Natural killer cell treated with Interleukin-12 subunit alpha and Interleukin-12 subunit beta and Interleukin-15 and Interleukin-18, amount 100 ng/mL, for 72 hours (primary cell): ENCODE results near the gene RGL3. TPM values are rescaled to one million over a fixed set of nuclear protein-coding genes. Genes with fewer than 3 reads are reported as not detected.
"Not testable (repeated sequence)": the region's sequence is repeated elsewhere in the genome, so short reads cannot be mapped to it uniquely, and the experiment has no call there.

Source experiments
- ATAC-seq, 2 donors: fragments of 150-1000 bp; cut with Tn5 transposase in 1 of 2; sonication (Bioruptor Pico), chemical (Tn5 transposase) in 1 of 2; 2 replicates each; pipeline ENCODE4 v1.10.0; 2021
- DNase-seq: peaks from one replicate; pipeline ENCODE4 v3.0.0; 2022; ENCODE audit warnings: low spot score
- H3K27ac Mint-ChIP-seq, 2 donors: 1 replicate in 1 of 2; 2 replicates in 1 of 2; pipeline ENCODE4 v1.8.0; 2022; ENCODE audit warnings: mixed read lengths in 2 of 2, mild to moderate bottlenecking in 1 of 2, moderate library complexity in 1 of 2
- H3K27me3 Mint-ChIP-seq, 2 donors: 1 replicate in 1 of 2; 2 replicates in 1 of 2; pipeline ENCODE4 v1.8.0; 2022; ENCODE audit warnings: mixed read lengths in 2 of 2
- H3K36me3 Mint-ChIP-seq: one replicate; pipeline ENCODE4 v1.8.0; 2022; ENCODE audit warnings: mixed read lengths
- H3K4me1 Mint-ChIP-seq, 2 donors: 1 replicate in 1 of 2; 2 replicates in 1 of 2; pipeline ENCODE4 v1.8.0; 2022; ENCODE audit warnings: low read depth in 2 of 2, mixed read lengths in 2 of 2, mild to moderate bottlenecking in 1 of 2
- H3K4me3 Mint-ChIP-seq: one replicate; pipeline ENCODE4 v1.8.0; 2022; ENCODE audit warnings: mixed read lengths
- H3K9me3 Mint-ChIP-seq: 2 replicates; pipeline ENCODE4 v1.8.0; 2022; ENCODE audit warnings: mixed read lengths
- total RNA-seq, 2 donors: library from RNA; stranded (reverse); gene quantifications; one replicate each; pipeline ENCODE4 v1.2.3, GENCODE V29; 2022

The RGL3 gene
- total RNA-seq, 2 donors from 2014 or later = not detected

DNA sequence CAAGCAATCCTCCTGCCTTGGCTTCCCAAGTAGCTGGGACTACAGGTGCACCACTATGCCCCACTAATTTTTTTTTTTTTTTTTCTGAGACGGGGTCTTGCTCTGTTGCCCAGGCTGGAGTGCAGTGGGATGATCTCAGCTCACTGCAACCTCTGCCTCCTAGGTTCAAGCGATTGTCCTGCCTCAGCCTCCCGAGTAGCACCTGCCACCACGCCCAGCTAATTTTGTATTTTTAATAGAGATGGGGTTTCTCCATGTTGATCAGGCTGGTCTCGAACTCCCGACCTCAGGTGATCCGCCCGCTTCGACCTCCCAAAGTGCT lies 36.1 kb upstream of the RGL3 start:
- not testable (repeated sequence) for H3K4me1 Mint-ChIP-seq, H3K27ac Mint-ChIP-seq, DNase-seq, H3K9me3 Mint-ChIP-seq, H3K36me3 Mint-ChIP-seq, H3K27me3 Mint-ChIP-seq, ATAC-seq, H3K4me3 Mint-ChIP-seq

DNA sequence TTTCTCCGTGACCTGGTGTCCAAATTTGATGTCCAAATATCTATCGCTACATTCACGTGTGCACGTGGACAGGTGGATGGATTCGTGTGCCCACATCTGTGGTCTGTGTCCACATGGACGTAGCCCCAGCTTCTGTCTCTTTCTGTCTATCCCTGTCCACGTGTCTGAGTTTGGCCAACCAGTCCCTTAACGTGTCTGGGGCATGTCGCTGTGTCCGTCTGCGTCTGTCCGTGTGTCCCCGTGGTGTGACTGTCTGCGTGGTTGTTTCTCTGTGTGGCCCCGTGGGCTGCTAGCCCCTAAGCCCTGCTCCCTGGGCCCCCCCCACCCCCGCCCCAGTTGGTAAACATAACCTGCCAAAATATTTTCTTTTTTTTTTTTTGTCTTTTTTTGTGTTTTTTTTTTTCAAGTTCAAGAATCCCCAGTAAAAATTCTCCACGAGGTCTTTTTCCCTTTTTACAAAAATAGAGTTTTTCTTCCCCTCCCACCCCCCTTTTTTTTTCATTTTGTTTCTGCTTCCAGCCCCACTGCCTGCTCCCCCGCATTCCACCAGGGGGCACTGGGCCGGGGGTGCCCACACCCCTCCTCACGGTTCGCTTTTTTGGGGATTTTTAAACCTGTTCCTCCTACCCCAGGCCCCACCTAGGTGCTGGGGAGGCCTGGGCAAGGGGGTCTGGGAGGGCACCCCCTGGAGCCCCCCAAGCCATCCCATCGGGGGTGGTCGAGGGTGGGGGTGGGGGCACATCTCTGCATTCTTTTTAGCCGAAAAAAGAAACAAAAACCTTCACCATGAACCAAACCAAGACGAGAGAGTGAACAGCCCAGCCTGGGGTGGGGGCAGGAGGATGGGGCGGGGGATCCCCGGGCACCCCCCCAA lies 34.6 kb upstream of the RGL3 start:
- no peak overlapping the region for H3K27ac Mint-ChIP-seq
- DNase-seq (no peak), ATAC-seq (no peak)
- H3K9me3 Mint-ChIP-seq = no peaks in the 10 kb centered on the region
- H3K36me3 Mint-ChIP-seq = no peaks in the 10 kb centered on the region
- no peak overlapping the region for H3K4me3 Mint-ChIP-seq
- no peaks in the 10 kb centered on the region for H3K4me1 Mint-ChIP-seq
- H3K27me3 Mint-ChIP-seq = no peaks in the 10 kb centered on the region

GRCh38 chr19:11452620-11453310 lies 33.7 kb upstream of the RGL3 start:
- no peaks in the 10 kb centered on the region for H3K4me1 Mint-ChIP-seq
- no peak overlapping the region for H3K27ac Mint-ChIP-seq
- DNase-seq (no peak), ATAC-seq (no peak)
- no peaks in the 10 kb centered on the region for H3K27me3 Mint-ChIP-seq
- H3K36me3 Mint-ChIP-seq = no peaks in the 10 kb centered on the region
- H3K4me3 Mint-ChIP-seq = no peak overlapping the region
- no peaks in the 10 kb centered on the region for H3K9me3 Mint-ChIP-seq

DNA sequence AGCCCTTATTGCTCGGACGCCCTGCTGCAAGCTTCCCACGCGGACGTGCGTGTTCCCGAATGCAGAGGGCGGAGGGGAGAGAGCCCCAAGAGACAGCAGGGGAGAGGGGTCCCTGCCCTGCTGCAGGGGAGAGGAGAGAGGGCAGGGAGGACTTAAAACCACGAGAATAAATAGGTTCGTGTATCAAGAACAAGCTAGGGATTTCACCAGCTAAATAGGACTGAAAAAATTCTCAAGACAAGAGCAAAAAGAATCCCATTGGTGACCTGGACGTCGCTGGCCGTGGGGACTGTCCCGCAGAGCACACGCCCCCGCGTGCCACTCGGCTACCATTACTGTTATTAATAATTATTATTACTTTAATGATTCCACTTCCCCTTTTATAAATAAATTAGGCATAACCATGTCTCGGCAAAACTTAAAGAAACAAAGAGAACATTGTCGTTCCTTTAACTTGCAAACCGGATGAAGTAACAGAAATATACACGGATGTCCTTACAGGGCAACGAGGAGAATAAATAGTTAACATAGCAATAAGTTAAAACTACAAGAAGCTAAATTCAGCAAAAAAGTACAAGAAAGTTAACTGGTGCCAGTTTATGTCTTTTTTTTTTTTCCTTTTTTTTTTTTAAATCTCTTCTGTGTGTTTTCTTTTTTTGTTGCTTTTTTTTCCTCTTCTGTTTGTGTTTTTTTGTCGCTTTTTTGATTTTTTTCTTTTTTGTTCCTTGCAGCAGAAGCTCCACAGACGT lies 32.9 kb upstream of the RGL3 start:
- no peak overlapping the region for H3K27ac Mint-ChIP-seq
- no peaks in the 10 kb centered on the region for H3K9me3 Mint-ChIP-seq
- H3K27me3 Mint-ChIP-seq = no peaks in the 10 kb centered on the region
- no peak for DNase-seq
- no peaks in the 10 kb centered on the region for H3K36me3 Mint-ChIP-seq
- H3K4me3 Mint-ChIP-seq = no peak overlapping the region
- ATAC-seq = no peak
- H3K4me1 Mint-ChIP-seq = no peaks in the 10 kb centered on the region

- Mint-ChIP-seq H3K4me3 (no peak overlapping the region), H3K36me3 (no peaks in the 10 kb centered on the region), H3K27me3 (no peaks in the 10 kb centered on the region), H3K9me3 (no peaks in the 10 kb centered on the region), H3K4me1 (no peaks in the 10 kb centered on the region), H3K27ac (no peak overlapping the region)
- ATAC-seq (no peak), DNase-seq (no peak)
Measured at GRCh38 chr19:11451327-11451870, 32.3 kb upstream of the RGL3 start.

- Mint-ChIP-seq H3K36me3 (no peaks in the 10 kb centered on the region), H3K4me1 (no peaks in the 10 kb centered on the region), H3K9me3 (no peaks in the 10 kb centered on the region), H3K27me3 (no peaks in the 10 kb centered on the region), H3K4me3 (no peak overlapping the region), H3K27ac (no peak overlapping the region)
- ATAC-seq (no peak), DNase-seq (no peak)
Measured at GRCh38 chr19:11450570-11451326, 31.6 kb upstream of the RGL3 start.

DNA sequence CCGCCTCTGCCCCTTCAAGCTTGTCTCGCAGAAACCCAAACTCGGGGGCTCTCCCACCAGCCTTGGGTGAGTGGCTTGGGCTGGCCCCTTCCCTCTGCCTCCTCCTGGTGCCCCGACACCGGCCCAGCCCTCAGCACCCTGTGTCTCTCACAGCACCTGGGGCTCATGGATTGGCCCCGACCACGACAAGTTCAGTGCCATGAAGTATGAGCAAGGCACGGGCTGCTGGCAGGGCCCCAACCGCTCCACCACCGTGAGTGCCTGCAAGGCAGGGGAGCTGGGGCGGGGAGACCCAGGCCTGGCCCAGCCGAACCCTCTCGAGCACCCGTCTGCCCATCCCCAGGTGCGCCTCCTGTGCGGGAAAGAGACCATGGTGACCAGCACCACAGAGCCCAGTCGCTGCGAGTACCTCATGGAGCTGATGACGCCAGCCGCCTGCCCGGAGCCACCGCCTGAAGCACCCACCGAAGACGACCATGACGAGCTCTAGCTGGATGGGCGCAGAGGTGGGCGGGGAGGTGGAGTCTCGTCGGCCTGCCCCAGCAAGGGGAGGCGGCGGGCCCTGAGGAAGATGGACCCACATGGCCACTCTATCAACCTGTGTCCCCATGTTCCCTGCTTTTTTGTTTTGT lies 29.9 kb upstream of the RGL3 start:
- Mint-ChIP-seq H3K36me3 (no peaks in the 10 kb centered on the region), H3K4me3 (no peak overlapping the region), H3K4me1 (no peaks in the 10 kb centered on the region), H3K9me3 (no peaks in the 10 kb centered on the region), H3K27ac (no peak overlapping the region), H3K27me3 (no peaks in the 10 kb centered on the region)
- no peak for ATAC-seq
- DNase-seq = peak; percentile 56

GRCh38 chr19:11448410-11448809 lies 29.3 kb upstream of the RGL3 start:
- H3K27me3 Mint-ChIP-seq = no peaks in the 10 kb centered on the region
- ATAC-seq (no peak), DNase-seq (no peak)
- no peak overlapping the region for H3K27ac Mint-ChIP-seq
- no peaks in the 10 kb centered on the region for H3K4me1 Mint-ChIP-seq
- H3K36me3 Mint-ChIP-seq = no peaks in the 10 kb centered on the region
- no peaks in the 10 kb centered on the region for H3K9me3 Mint-ChIP-seq
- no peak overlapping the region for H3K4me3 Mint-ChIP-seq

DNA sequence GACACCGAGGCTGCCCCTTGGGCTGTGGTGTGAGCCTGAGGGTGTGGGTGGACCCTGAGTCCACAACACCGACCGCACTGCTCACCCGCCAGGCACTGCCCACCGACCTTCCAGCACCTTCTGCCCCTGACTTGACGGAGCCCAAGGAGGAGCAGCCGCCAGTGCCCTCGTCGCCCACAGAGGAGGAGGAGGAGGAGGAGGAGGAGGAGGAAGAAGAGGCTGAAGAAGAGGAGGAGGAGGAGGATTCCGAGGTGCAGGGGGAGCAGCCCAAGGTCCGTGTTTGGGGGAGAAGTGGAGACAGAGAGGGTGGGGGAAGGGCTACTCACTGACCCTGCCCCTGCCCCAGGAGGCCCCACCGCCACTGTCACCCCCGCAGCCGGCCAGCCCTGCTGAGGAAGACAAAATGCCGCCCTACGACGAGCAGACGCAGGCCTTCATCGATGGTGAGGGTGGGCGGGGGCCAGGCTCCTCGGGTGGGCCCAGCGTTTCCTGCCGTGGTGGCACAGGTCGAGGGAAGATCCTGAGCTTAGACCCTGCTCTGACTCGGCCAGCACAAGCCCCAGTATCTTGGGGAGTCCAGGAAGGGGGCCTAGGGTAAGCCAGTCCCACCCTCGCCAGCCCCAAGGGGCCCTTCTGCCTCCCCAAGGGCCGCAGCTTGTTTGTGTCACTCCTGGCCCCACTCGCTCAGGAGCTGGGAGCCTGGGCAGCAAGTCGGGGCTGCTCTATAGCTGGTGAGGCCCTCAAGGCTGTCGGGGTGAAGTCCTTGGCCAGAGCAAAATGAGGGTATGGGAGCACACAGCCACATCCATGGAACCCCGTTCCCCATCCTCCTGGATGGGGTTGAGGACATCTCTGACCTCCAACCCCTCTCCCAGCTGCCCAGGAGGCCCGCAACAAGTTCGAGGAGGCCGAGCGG lies 28.5 kb upstream of the RGL3 start:
- H3K36me3 Mint-ChIP-seq = no peaks in the 10 kb centered on the region
- no peaks in the 10 kb centered on the region for H3K4me1 Mint-ChIP-seq
- H3K4me3 Mint-ChIP-seq = no peak overlapping the region
- H3K27me3 Mint-ChIP-seq = no peaks in the 10 kb centered on the region
- H3K27ac Mint-ChIP-seq = no peak overlapping the region
- DNase-seq (no peak), ATAC-seq (no peak)
- H3K9me3 Mint-ChIP-seq = no peaks in the 10 kb centered on the region

DNA sequence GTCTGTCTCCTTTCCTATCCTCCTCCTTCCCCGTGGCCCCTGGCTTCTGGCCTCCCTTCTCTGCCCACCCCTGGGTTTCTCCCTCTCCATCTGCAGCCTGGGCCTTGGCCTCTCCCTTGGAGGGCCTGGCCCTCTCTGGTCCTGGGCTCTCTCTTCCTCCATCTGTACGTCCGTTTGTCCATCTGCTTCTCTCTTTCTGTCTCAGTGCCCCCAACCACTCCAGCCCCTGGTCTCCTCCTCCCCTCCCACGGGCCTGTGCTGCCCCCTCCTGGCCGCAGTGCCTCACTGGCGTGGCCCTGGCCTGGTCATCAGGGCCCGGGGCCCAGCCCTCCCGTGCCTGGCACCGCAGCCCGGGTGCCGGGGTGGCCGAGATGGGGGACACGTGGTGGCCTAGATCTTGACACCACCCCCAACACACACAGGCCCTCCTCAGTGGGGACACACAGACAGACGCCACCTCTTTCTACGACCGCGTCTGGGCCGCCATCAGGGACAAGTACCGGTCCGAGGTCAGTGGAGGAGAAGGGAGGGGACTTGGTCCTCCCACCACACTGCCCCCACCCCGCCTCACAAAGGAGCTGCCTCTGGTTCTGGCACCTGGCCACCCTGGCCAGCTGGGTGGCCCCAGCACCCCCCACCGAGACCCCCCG lies 27.7 kb upstream of the RGL3 start:
- H3K4me1 Mint-ChIP-seq = peaks cover 5% of the 10 kb centered on the region in 2 donors
- H3K4me3 Mint-ChIP-seq = no peak overlapping the region
- ATAC-seq (peak; percentile 62 to 77), DNase-seq (no peak)
- peaks cover 5% of the 10 kb centered on the region for H3K36me3 Mint-ChIP-seq
- no peaks in the 10 kb centered on the region for H3K27me3 Mint-ChIP-seq
- no peaks in the 10 kb centered on the region for H3K9me3 Mint-ChIP-seq
- H3K27ac Mint-ChIP-seq = no peak overlapping the region

DNA sequence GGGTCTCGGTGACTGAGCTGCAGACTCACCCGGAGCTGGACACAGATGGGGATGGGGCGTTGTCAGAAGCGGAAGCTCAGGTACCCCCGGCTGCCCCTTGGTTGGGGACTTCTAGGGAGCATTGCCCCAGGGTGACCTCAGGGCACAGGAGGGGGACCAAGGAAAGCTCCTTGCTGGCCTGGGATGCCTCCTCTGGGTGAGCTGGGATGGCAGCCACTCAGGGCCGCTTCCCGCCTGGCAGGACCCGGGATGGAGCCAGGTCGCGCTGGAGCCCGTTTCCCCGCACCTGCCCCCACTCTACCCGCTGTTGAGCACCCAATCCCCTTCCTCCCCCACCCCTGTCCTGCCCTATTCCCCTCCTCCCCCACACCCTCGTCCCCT lies 27.1 kb upstream of the RGL3 start:
- Mint-ChIP-seq H3K4me3 (no peak overlapping the region), H3K4me1 (peaks cover 6 to 7% of the 10 kb centered on the region in 2 donors), H3K36me3 (peaks cover 7% of the 10 kb centered on the region), H3K27ac (no peak overlapping the region), H3K9me3 (no peaks in the 10 kb centered on the region), H3K27me3 (no peaks in the 10 kb centered on the region)
- ATAC-seq (no peak), DNase-seq (no peak)

- H3K4me1 Mint-ChIP-seq = peaks cover 10 to 11% of the 10 kb centered on the region in 2 donors
- no peak overlapping the region for H3K27ac Mint-ChIP-seq
- DNase-seq (peak; percentile 53), ATAC-seq (no peak)
- H3K36me3 Mint-ChIP-seq = peaks cover 7% of the 10 kb centered on the region
- H3K27me3 Mint-ChIP-seq = no peaks in the 10 kb centered on the region
- H3K4me3 Mint-ChIP-seq = no peak overlapping the region
- no peaks in the 10 kb centered on the region for H3K9me3 Mint-ChIP-seq
Measured at GRCh38 chr19:11445141-11445540, 26.0 kb upstream of the RGL3 start.
